Umbilical cord (tissue), 2 donors: ENCODE data around the gene TTLL3. TPM values are rescaled to one million over a fixed set of nuclear protein-coding genes. Genes with fewer than 3 reads are reported as not detected.
A peak's percentile ranks its signal among the peaks of the same experiment; 100 is the strongest.
"Not testable (repeated sequence)": the region's sequence is repeated elsewhere in the genome, so short reads cannot be mapped to it uniquely, and the experiment has no call there.

Source experiments
- DNase-seq: peaks from one replicate; pipeline ENCODE4 v3.0.0-alpha.2; 2015; ENCODE audit warnings: low spot score
- total RNA-seq: library from RNA; depleted of rRNA; stranded (reverse); fragments of >200 nt; gene quantifications from one replicate; pipeline ENCODE4 v1.2.3, GENCODE V29; 2014; ENCODE audit warnings: low replicate concordance; ENCODE audit not compliant: insufficient read depth

The TTLL3 gene
- total RNA-seq, 1 donor from 2014 or later = 10.4 TPM

DNA sequence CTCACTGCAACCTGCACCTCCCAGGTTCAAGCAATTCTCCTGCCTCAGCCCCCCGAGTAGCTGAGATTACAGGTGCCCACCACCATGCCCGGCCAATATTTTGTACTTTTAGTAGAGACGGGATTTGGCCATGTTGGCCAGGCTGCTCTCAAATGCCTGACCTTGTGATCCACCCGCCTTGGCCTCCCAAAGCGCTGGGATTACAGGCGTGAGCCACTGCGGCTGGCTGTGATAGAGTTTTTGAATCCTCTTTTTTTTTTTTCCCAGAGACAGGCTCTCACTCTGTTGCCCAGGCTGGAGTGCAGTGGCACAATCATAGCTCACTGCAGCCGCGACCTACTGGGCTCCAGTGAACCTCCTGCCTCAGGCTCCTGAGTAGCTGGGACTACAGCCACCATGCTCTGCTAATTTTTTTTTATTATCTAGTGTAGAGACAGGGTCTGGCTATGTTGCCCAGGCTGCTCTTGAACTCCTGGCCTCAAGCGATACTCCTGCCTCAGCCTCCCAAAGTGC is 55.1 kb downstream of the TTLL3 start:
- not testable (repeated sequence) for DNase-seq

DNA sequence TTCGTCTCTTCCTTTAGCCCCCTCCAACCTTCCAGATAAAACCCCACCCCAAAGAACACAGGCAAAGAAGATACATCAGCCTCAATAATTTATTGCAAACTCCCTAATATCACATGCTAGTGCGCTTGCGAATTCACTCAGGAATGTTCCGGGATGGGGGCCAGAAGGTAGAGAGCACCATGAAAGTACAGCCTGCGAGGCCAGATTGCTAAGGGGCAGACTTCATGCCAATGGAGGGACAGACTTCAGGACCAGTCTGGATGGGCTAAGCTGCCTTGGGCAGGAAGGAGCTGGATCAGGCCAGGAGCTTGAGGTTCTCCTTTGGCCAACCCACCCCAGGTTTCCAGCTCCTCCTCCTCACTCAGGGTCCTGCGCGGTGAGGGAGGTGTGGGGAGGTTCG is 56.6 kb downstream of the TTLL3 start:
- DNase-seq = peak; percentile 74

DNA sequence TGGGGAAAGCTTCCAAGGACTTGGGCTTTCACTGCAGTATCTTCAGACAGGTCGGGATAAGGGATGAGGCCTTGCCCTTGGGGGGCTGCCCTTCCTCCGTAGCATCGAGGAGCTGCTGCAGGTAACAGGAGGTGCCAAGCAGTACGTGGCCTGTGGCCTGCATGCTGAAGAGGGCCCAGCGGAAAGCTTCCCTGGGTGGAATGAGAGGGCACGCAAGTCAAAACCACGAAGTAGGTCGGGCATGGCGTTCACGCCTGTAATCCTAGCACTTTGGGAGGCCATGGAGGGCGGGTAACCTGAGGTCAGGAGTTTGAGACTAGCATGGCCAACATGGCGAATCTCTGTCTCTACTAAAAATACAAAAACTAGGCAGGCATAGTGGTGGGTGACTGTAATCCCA is 57.0 kb downstream of the TTLL3 start:
- DNase-seq = no peak

DNA sequence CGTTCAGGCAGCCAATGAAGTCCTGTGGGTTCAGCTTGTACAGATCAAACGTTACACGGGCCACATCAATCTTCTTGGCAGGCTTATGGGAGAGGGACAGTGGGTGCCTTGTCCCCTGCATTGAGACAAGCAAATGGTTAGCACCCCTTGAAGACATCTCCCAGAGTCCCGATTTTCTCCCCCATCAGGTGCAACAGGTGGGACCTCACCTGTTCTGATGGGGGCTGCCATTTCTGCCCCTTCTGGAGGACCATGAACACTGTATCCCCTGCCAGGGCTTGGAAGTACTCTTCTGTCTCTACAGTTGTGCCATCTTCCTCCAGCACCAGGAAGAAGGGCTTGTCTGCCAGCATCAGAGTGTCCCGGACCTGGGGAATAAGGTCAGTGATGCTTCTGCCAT is 59.9 kb downstream of the TTLL3 start:
- DNase-seq = no peak

GRCh38 chr3:9870978-9871377 is 60.9 kb downstream of the TTLL3 start:
- no peak for DNase-seq

DNA sequence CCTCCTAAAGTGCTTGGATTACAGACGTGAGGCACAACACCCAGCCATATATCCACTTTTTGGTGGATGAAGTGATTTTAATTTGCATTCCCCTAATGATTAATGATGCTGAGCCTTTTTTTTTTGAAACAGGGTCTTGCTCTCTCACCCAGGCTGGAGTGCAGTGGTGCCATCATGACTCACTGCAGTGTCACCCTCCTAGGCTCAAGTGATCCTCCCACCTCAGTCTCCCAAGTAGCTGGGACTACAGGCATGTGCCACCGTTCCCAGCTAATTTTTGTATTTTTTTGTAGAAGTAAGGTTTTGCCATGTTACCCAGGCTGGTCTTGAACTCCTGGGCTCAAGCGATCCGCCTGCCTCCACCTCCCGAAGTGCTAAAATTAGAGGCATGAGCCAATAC is 62.0 kb downstream of the TTLL3 start:
- DNase-seq = not testable (repeated sequence)

GRCh38 chr3:9875448-9875847 is 65.4 kb downstream of the TTLL3 start:
- no peak for DNase-seq

DNA sequence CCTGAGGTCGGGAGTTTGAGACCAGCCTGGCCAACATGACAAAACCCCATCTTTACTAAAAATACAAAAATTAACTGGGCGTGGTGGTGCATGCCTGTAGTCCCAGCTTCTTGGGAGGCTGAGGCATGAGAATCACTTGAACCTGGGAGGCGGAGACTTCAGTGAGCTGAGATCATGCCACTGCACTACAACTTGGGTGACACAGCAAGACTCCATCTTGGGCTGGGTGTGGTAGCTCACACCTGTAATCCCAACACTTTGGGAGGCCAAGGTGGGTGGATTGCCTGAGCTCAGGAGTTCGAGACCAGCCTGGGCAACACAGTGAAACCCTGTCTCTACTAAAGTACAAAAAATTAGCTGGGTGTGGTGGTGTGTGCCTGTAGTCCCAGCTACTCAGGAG is 66.2 kb downstream of the TTLL3 start:
- DNase-seq = not testable (repeated sequence)

DNA sequence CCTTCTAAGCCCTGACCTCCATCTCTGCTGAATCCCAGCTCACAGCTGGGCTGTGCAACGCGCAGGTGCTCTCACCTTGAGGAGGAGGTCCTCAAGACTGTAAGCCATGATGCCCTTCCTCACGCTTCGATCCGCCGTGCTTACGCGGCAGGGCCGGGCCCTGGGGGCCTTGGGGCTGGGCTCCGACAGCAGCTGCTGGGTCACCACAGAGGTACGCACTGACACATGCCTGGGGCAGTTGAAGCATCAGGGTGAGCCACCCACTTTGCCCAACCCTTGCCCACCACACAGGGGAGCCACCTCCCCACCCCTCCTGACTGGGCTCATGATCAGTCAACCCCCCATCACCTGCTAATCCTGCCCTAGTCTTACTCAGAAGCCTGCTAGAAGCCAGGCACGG is 66.9 kb downstream of the TTLL3 start:
- DNase-seq = no peak

GRCh38 chr3:9878700-9879099 is 68.6 kb downstream of the TTLL3 start:
- DNase-seq = no peak

- peak; percentile 38 for DNase-seq
Measured at GRCh38 chr3:9879830-9880549, 69.9 kb downstream of the TTLL3 start, which contains the start of gene CIDEC. Gene CIDEC, minus strand, starts transcription at chr3:9880253. Its CDS starts 1,767 bp downstream, at chr3:9878486.

DNA sequence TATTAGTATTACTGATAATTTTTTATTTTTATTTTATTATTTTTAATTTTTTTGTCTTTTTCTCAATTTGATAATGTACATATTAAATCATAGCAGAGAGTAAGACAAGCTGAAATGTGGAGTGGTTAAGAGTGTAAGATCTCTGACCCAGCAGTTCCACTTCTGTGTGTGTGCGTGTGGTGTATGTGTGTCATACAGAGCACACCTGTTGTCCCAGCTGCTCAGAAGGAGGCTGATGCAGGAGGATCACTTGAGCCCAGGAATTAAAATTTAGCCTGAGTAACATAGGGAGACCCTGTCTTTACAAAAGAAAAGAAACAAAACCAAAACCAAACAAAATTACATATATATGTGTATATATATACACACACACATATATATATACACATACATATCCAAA is 71.4 kb downstream of the TTLL3 start:
- DNase-seq = no peak

- DNase-seq = peak; percentile 86
Measured at GRCh38 chr3:9883706-9884554, 73.9 kb downstream of the TTLL3 start.

- peak; percentile 96 for DNase-seq
Measured at GRCh38 chr3:9884555-9885165, 74.6 kb downstream of the TTLL3 start.

Other genes starting within 250 kb of the TTLL3 start
- 18.5 TPM for gene MTMR14, start 160.8 kb upstream of the TTLL3 start, total RNA-seq
- gene CPNE9, start 106.4 kb upstream of the TTLL3 start, total RNA-seq = not detected
- gene BRPF1, start 78.5 kb upstream of the TTLL3 start, total RNA-seq = 10.4 TPM
- gene OGG1, start 60.3 kb upstream of the TTLL3 start, total RNA-seq = 17.8 TPM
- 16.4 TPM for gene CAMK1, start 40.3 kb upstream of the TTLL3 start, total RNA-seq
- gene TADA3, start 17.8 kb upstream of the TTLL3 start, total RNA-seq = 43.3 TPM
- 154 TPM for gene ARPC4, start 17.2 kb upstream of the TTLL3 start, total RNA-seq
- gene RPUSD3, start 33.7 kb downstream of the TTLL3 start, total RNA-seq = 10.4 TPM
- 4.6 TPM for gene CIDEC, start 70.0 kb downstream of the TTLL3 start, total RNA-seq
- gene JAGN1, start 80.3 kb downstream of the TTLL3 start, total RNA-seq = 13.2 TPM
- gene IL17RE, start 92.6 kb downstream of the TTLL3 start, total RNA-seq = 0.72 TPM
- gene IL17RC, start 106.8 kb downstream of the TTLL3 start, total RNA-seq = 39.2 TPM
- gene CRELD1, start 123.6 kb downstream of the TTLL3 start, total RNA-seq = 31.5 TPM
- gene PRRT3, start 142.1 kb downstream of the TTLL3 start, total RNA-seq = 0.24 TPM
- 35.2 TPM for gene EMC3, start 176.6 kb downstream of the TTLL3 start, total RNA-seq
- 2.6 TPM for gene FANCD2, start 216.2 kb downstream of the TTLL3 start, total RNA-seq